ENCODE measurements around the gene DOCK9.

DOCK9 gene

GRCh38 chr13:98921786-98922185, 56.1 kb downstream of the DOCK9 start:
- no peak overlapping the region for H3K4me3 ChIP-seq (ENCODE audit: low read depth, low read length)
- no peak for TF ChIP-seq CTCF (IDR thresholded peaks at IDR 0.05; ENCODE audit: borderline replicate concordance, insufficient read depth, low read depth, low read length)

- H3K4me3 ChIP-seq (ENCODE audit: low read depth, low read length), result no peak overlapping the region
- TF ChIP-seq CTCF (IDR thresholded peaks at IDR 0.05; ENCODE audit: borderline replicate concordance, insufficient read depth, low read depth, low read length), result no peak
Observed at GRCh38 chr13:98921015-98921580, 56.8 kb downstream of the DOCK9 start.

- no peak for TF ChIP-seq CTCF (IDR thresholded peaks at IDR 0.05; ENCODE audit: borderline replicate concordance, insufficient read depth, low read depth, low read length)
- no peak overlapping the region for H3K4me3 ChIP-seq (ENCODE audit: low read depth, low read length)
Observed at GRCh38 chr13:98919566-98919965, 58.3 kb downstream of the DOCK9 start.

- no peak for TF ChIP-seq CTCF (IDR thresholded peaks at IDR 0.05; ENCODE audit: borderline replicate concordance, insufficient read depth, low read depth, low read length)
- H3K4me3 ChIP-seq (ENCODE audit: low read depth, low read length), result no peak overlapping the region
Observed at GRCh38 chr13:98918771-98919170, 59.1 kb downstream of the DOCK9 start.

GRCh38 chr13:98917116-98917515, 60.7 kb downstream of the DOCK9 start:
- TF ChIP-seq CTCF (IDR thresholded peaks at IDR 0.05; ENCODE audit: borderline replicate concordance, insufficient read depth, low read depth, low read length), result no peak
- H3K4me3 ChIP-seq (ENCODE audit: low read depth, low read length), result no peak overlapping the region

- no peak overlapping the region for H3K4me3 ChIP-seq (ENCODE audit: low read depth, low read length)
- TF ChIP-seq CTCF (IDR thresholded peaks at IDR 0.05; ENCODE audit: borderline replicate concordance, insufficient read depth, low read depth, low read length), result no peak
Observed at GRCh38 chr13:98916403-98916802, 61.5 kb downstream of the DOCK9 start.

- no peak overlapping the region for H3K4me3 ChIP-seq (ENCODE audit: low read depth, low read length)
- TF ChIP-seq CTCF (IDR thresholded peaks at IDR 0.05; ENCODE audit: borderline replicate concordance, insufficient read depth, low read depth, low read length), result no peak
Observed at GRCh38 chr13:98915981-98916380, 61.9 kb downstream of the DOCK9 start.
